K562 (cell line): ENCODE results near the gene ELMO1. TPM values are rescaled to one million over a fixed set of nuclear protein-coding genes. Genes with fewer than 3 reads are reported as not detected.

ENCODE experiments used
- ATAC-seq: fragments of 200-7000 bp; cut with Tn5 transposase; 3 replicates; pipeline ENCODE4 v1.9.1; 2020; ENCODE audit warnings: moderate library complexity
- BruUV-seq: library from RNA; stranded (reverse); fragments of 400-500 nt; replicated peaks from 2 replicates; lab custom pipeline; 2021; lab: Mats Ljungman, UMichigan
- CTCF ChIA-PET: fragments of 300-600 bp; formaldehyde crosslinking; extraction: SDS; loops from one replicate; lab custom pipeline; 2021; ENCODE audit warnings: low intra/inter-chr PET ratio; lab: Yijun Ruan, JAX
- POLR2A ChIA-PET: fragments of 300-600, 350-650 bp; sonication (Branson Sonifier 250); formaldehyde crosslinking; extraction: SDS; loops from one replicate; lab custom pipeline; 2021; ENCODE audit warnings: antibody characterized with exemption, inconsistent platforms; lab: Yijun Ruan, JAX
- DNase-seq, 4 experiments: peaks; one replicate each; pipeline versions ENCODE4 v3.0.0 to v3.0.0-alpha.2; 2011 to 2018; ENCODE audit warnings: low spot score in 3 of 4, mixed read lengths in 3 of 4; ENCODE audit errors: extremely low read depth in 1 of 4
- FAIRE-seq: peaks from 2 replicates; lab custom pipeline; 2011; peaks lifted over from hg19 to GRCh38; lab: Jason Lieb, UNC
- H2AFZ ChIP-seq: 2 replicates; pipeline ENCODE4 v1.6.0; 2011; ENCODE audit warnings: low read depth, low read length, control low read depth, inconsistent platforms
- H3K27ac ChIP-seq: fragments of 200-600 bp; 3 replicates; pipeline ENCODE4 v1.8.0; 2011; ENCODE audit warnings: low read depth, mild to moderate bottlenecking, control low read depth, inconsistent platforms, low read length, moderate library complexity, mixed read lengths; ENCODE audit errors: extremely low read depth
- H3K27me3 ChIP-seq, 2 experiments: fragments of 300-600 bp in 1 of 2; 2 replicates in 1 of 2; 3 replicates in 1 of 2; pipeline versions ENCODE4 v1.6.0 to v1.8.0; 2011; ENCODE audit warnings: inconsistent platforms in 2 of 2, low read length in 2 of 2, mild to moderate bottlenecking in 1 of 2, mixed read lengths in 1 of 2, moderate library complexity in 1 of 2; ENCODE audit not compliant: control insufficient read depth in 2 of 2, insufficient read depth in 2 of 2
- H3K36me3 ChIP-seq: fragments of 300-600 bp; 3 replicates; pipeline ENCODE4 v1.8.0; 2011; ENCODE audit warnings: mild to moderate bottlenecking, low read length, inconsistent platforms; ENCODE audit not compliant: control insufficient read depth, insufficient read depth
- H3K4me1 ChIP-seq, 2 experiments: fragments of 200-600 bp in 1 of 2; replicated peaks in 1 of 2; 2 replicates in 1 of 2; 3 replicates in 1 of 2; pipeline versions ENCODE4 v1.5.1 to v1.8.0; 2011; ENCODE audit warnings: inconsistent platforms in 2 of 2, low read length in 2 of 2, mild to moderate bottlenecking in 1 of 2, mixed read lengths in 1 of 2, moderate library complexity in 1 of 2; ENCODE audit not compliant: control insufficient read depth in 2 of 2, insufficient read depth in 2 of 2
- H3K4me2 ChIP-seq: 2 replicates; pipeline ENCODE4 v1.6.1; 2011; ENCODE audit warnings: low read length, control low read depth, inconsistent platforms, mixed read lengths; ENCODE audit not compliant: insufficient read depth
- H3K4me3 ChIP-seq: fragments of 200-600 bp; sonication (generic), shearing (Covaris generic); 2 replicates; pipeline ENCODE4 v1.5.1; 2016; ENCODE audit warnings: control low read depth, inconsistent platforms
- H3K79me2 ChIP-seq: fragments of 200-600 bp; 3 replicates; pipeline ENCODE4 v1.8.0; 2011; ENCODE audit warnings: low read length, inconsistent platforms; ENCODE audit not compliant: control insufficient read depth, insufficient read depth
- H3K9ac ChIP-seq, 2 experiments: 2 replicates each; pipeline versions ENCODE4 v1.6.0 to v1.6.1; 2011; ENCODE audit warnings: low read depth in 2 of 2, low read length in 2 of 2, control low read depth in 1 of 2, inconsistent platforms in 1 of 2, mild to moderate bottlenecking in 1 of 2, mixed read lengths in 1 of 2; ENCODE audit not compliant: insufficient read depth in 1 of 2
- H3K9me1 ChIP-seq: one replicate; pipeline ENCODE4 v1.6.0; 2011; ENCODE audit warnings: inconsistent platforms, mild to moderate bottlenecking, low read length, moderate library complexity; ENCODE audit not compliant: control insufficient read depth, insufficient read depth
- H3K9me3 ChIP-seq: replicated peaks from 2 replicates; pipeline ENCODE4 v1.5.1; 2011; ENCODE audit warnings: low read depth, low read length, inconsistent platforms; ENCODE audit not compliant: control insufficient read depth, insufficient read depth
- H4K20me1 ChIP-seq: replicated peaks from 2 replicates; pipeline ENCODE4 v1.6.1; 2011; ENCODE audit warnings: low read length, inconsistent platforms, mixed read lengths; ENCODE audit not compliant: control insufficient read depth, insufficient read depth
- ARID3A ChIP-seq: IDR thresholded peaks from 2 replicates; pipeline ENCODE4 v1.6.1; 2012; ENCODE audit warnings: low read depth, low read length, improper control_type of control experiment, borderline replicate concordance
- ATF4 ChIP-seq: fragments of 450-650 bp; formaldehyde crosslinking; IDR thresholded peaks from 2 replicates; pipeline ENCODE4 v1.4.0; 2022; ENCODE audit warnings: mild to moderate bottlenecking, moderate library complexity
- BRCA1 ChIP-seq, 2 experiments: fragments of 450-650 bp in 1 of 2; sonication (generic) in 1 of 2; formaldehyde crosslinking in 1 of 2; IDR thresholded peaks; 2 replicates each; pipeline versions ENCODE4 v1.5.0 to v1.6.1; 2017 to 2020; ENCODE audit warnings: mild to moderate bottlenecking in 1 of 2, missing genetic modification reagents in 1 of 2
- EZH2 ChIP-seq: IDR thresholded peaks from 2 replicates; pipeline ENCODE4 v1.6.1; 2012; ENCODE audit warnings: low read depth, mild to moderate bottlenecking, inconsistent platforms, low read length, borderline replicate concordance
- GMEB1 ChIP-seq: fragments of 250-450 bp; sonication (Bioruptor Pico); IDR thresholded peaks from 2 replicates; pipeline ENCODE4 v1.4.0; 2020; ENCODE audit warnings: mild to moderate bottlenecking
- HDAC2 ChIP-seq: fragments of 450-650 bp; IDR thresholded peaks from 2 replicates; pipeline ENCODE4 v1.6.1; 2016; ENCODE audit warnings: mild to moderate bottlenecking
- HEY1 ChIP-seq: fragments of 250-450 bp; sonication (Bioruptor Pico); IDR thresholded peaks from 2 replicates; pipeline ENCODE4 v1.5.0; 2020; ENCODE audit warnings: mild to moderate bottlenecking, moderate library complexity, borderline replicate concordance
- KAT7 ChIP-seq: sonication (generic); formaldehyde crosslinking; IDR thresholded peaks from 2 replicates; pipeline ENCODE4 v1.8.0; 2022; ENCODE audit warnings: missing genetic modification reagents, mild to moderate bottlenecking, borderline replicate concordance
- NCOA4 ChIP-seq: fragments of 450-650 bp; IDR thresholded peaks from 2 replicates; pipeline ENCODE4 v1.6.1; 2018; ENCODE audit warnings: mild to moderate bottlenecking; ENCODE audit not compliant: partially characterized antibody
- SMAD2 ChIP-seq: fragments of 150-350 bp; IDR thresholded peaks from 2 replicates; pipeline ENCODE4 v1.6.1; 2014; ENCODE audit warnings: low read depth, mild to moderate bottlenecking, low read length
- TFE3 ChIP-seq: fragments of 450-650 bp; formaldehyde crosslinking; IDR thresholded peaks from 2 replicates; pipeline ENCODE4 v1.4.0; 2020; ENCODE audit warnings: mild to moderate bottlenecking, mixed read lengths
- ZBTB1 ChIP-seq: sonication (generic); formaldehyde crosslinking; IDR thresholded peaks from 2 replicates; pipeline ENCODE4 v1.8.1; 2023; ENCODE audit warnings: missing genetic modification reagents, low read depth, mild to moderate bottlenecking, borderline replicate concordance
- ZBTB26 ChIP-seq: fragments of 450-650 bp; formaldehyde crosslinking; IDR thresholded peaks from 2 replicates; pipeline ENCODE4 v1.4.0; 2022; ENCODE audit warnings: missing genetic modification characterization
- ZBTB8A ChIP-seq: fragments of 450-650 bp; IDR thresholded peaks from 2 replicates; pipeline ENCODE4 v1.6.1; 2018; ENCODE audit warnings: mild to moderate bottlenecking, moderate library complexity; ENCODE audit not compliant: partially characterized antibody
- ZNF347 ChIP-seq: fragments of 450-650 bp; formaldehyde crosslinking; IDR thresholded peaks from 2 replicates; pipeline ENCODE4 v1.4.0; 2020; ENCODE audit warnings: low read depth, mild to moderate bottlenecking, moderate library complexity
- ZNF583 ChIP-seq: fragments of 250-450 bp; sonication (Bioruptor Pico); IDR thresholded peaks from 2 replicates; pipeline ENCODE4 v1.4.0; 2020
- WGBS: fragments of 100-300 bp; shearing (Covaris generic); methylation state at CpG from one replicate; pipeline ENCODE4 v1.1.6; 2016; ENCODE audit warnings: low coverage, mixed read lengths; ENCODE audit not compliant: insufficient coverage; ENCODE audit errors: missing lambda C conversion rate; 5-methylcytosine and 5-hydroxymethylcytosine counted together
- in situ Hi-C: fragments of 300-500 bp; cut with MboI; formaldehyde crosslinking; loops from 4 replicates; pipeline ENCODE4 v1.15.0; 2018; ENCODE audit warnings: inconsistent platforms, mixed read lengths
- intact Hi-C: fragments of 100-400 bp; cut with micrococcal nuclease; formaldehyde crosslinking; loops from 2 replicates; pipeline ENCODE4 v1.14.2; 2022
- polyA plus RNA-seq, 8 experiments: library from polyadenylated mRNA; depleted of rRNA in 4 of 8; stranded (reverse) in 5 of 8; unstranded in 3 of 8; fragments of >200 nt; fragmentation: Nextera tagmentation in 2 of 8; fragmentation: Illumina TruSeq in 1 of 8; extraction: Ambion mirVana in 2 of 8; extraction: Trizol in 1 of 8; gene quantifications; 2 replicates each; pipeline versions ENCODE4 v1.2.1 to v1.2.3, GENCODE V29; 2011 to 2014; ENCODE audit warnings: inconsistent platforms in 1 of 8, missing spikeins in 1 of 8
- total RNA-seq, 7 experiments: library from RNA; depleted of rRNA in 6 of 7; stranded (reverse); fragments of >200 nt in 6 of 7; fragmentation: Illumina TruSeq in 2 of 7; extraction: Trizol in 2 of 7; gene quantifications; 2 replicates each; pipeline versions ENCODE4 v1.2.1 to v1.2.3, GENCODE V29; 2011 to 2021; ENCODE audit warnings: low replicate concordance in 1 of 7

The ELMO1 gene
- total and polyA plus RNA-seq, 9 of the 15 experiments (the other 6 are each of a cell fraction or from before 2014, with no cell fraction given), result 0.36 to 7.2 (median 3.6) TPM

- Histone ChIP-seq H3K9ac (no peak overlapping the region), H3K4me3 (no peak overlapping the region), H3K4me1 (no peaks in the 10 kb centered on the region), H3K9me3 (no peaks in the 10 kb centered on the region), H3K27ac (no peak overlapping the region), H3K27me3 (no peaks in the 10 kb centered on the region), H3K9me1 (no peaks in the 10 kb centered on the region), H4K20me1 (no peaks in the 10 kb centered on the region), H3K79me2 (no peaks in the 10 kb centered on the region), H3K36me3 (no peaks in the 10 kb centered on the region), H2AFZ (no peak overlapping the region), H3K4me2 (no peak overlapping the region)
- ATAC-seq (no peak), FAIRE-seq (no peak), DNase-seq (no peak)
- BruUV-seq, result no TSS peak
- ChIA-PET POLR2A (interaction anchor here (0.6 kb wide), 1 partner anchor 251 kb away, joined by 4 read pairs; no protein-coding TSS in a partner anchor), CTCF (no interaction called here)
- in situ Hi-C loops, result no loop called here
- WGBS, result 6% methylated on average over 2 of the region's 2 CpGs
- intact Hi-C loops, result no loop called here
- TF ChIP-seq ZNF347, result no peak
- TF ChIP-seq HEY1 (CRISPR knock-in tag), result no peak
- TF ChIP-seq GMEB1 (CRISPR knock-in tag), result no peak
- TF ChIP-seq BRCA1 (IDR thresholded peaks at IDR 0.05), result no peak
- no peak for TF ChIP-seq BRCA1 (CRISPR knock-in tag; IDR thresholded peaks at IDR 0.05)
- TF ChIP-seq HDAC2, result no peak
- TF ChIP-seq TFE3 (CRISPR knock-in tag), result no peak
- no peak for TF ChIP-seq ZBTB26 (CRISPR knock-in tag)
- no peak for TF ChIP-seq ZNF583 (CRISPR knock-in tag)
- TF ChIP-seq ZBTB1 (CRISPR knock-in tag), result no peak
- no peak for TF ChIP-seq ATF4 (CRISPR knock-in tag)
- no peak for TF ChIP-seq EZH2
- no peak for TF ChIP-seq SMAD2
- TF ChIP-seq KAT7 (CRISPR knock-in tag), result no peak
- TF ChIP-seq ZBTB8A, result no peak
- no peak for TF ChIP-seq ARID3A
- no peak for TF ChIP-seq NCOA4
Observed at GRCh38 chr7:37286454-37286832, 162.2 kb downstream of the ELMO1 start.
